ENCODE measurements around the gene GPSM1.

GRCh38 chr9:136400038-136400834, 72.9 kb downstream of the GPSM1 start, which contains the start of gene SNAPC4:
- TF ChIP-seq FOXM1 (IDR thresholded peaks at IDR 0.05; ENCODE audit: borderline replicate concordance, low read depth), result no peak
- TF ChIP-seq REST (IDR thresholded peaks at IDR 0.05; ENCODE audit: low read depth), result no peak
- no peak for TF ChIP-seq CEBPB (IDR thresholded peaks at IDR 0.05)
- TF ChIP-seq EGR1 (IDR thresholded peaks at IDR 0.05), result no peak
- peak; percentile 69; the same call in 1 of the 2 replicates for TF ChIP-seq RAD21 (IDR thresholded peaks at IDR 0.05; ENCODE audit: low read depth)
- TF ChIP-seq YY1 (IDR thresholded peaks at IDR 0.05; ENCODE audit: low read depth), result peak; percentile 68
